Mucosa of rectum (tissue), 2 donors: Measurements from ENCODE around the gene CDK12.

Source experiments
- H3K27ac ChIP-seq, 2 donors: one replicate each; pipeline ENCODE4 v1.7.0; 2013; ENCODE audit warnings: inconsistent platforms in 2 of 2, low read depth in 2 of 2, low read length in 2 of 2
- H3K27me3 ChIP-seq, 2 donors: one replicate each; pipeline ENCODE4 v1.7.0; 2013; ENCODE audit warnings: low read length in 2 of 2; ENCODE audit not compliant: control insufficient read depth in 2 of 2, insufficient read depth in 2 of 2
- H3K36me3 ChIP-seq, 2 donors: one replicate each; pipeline ENCODE4 v1.7.0; 2013; ENCODE audit warnings: low read length in 2 of 2; ENCODE audit not compliant: control insufficient read depth in 2 of 2, insufficient read depth in 2 of 2
- H3K4me1 ChIP-seq, 2 donors: one replicate each; pipeline ENCODE4 v1.7.0; 2013; ENCODE audit warnings: low read length in 2 of 2, mild to moderate bottlenecking in 1 of 2; ENCODE audit not compliant: control insufficient read depth in 2 of 2, insufficient read depth in 2 of 2
- H3K4me3 ChIP-seq, 2 donors: one replicate each; pipeline ENCODE4 v1.7.0; 2013; ENCODE audit warnings: low read length in 2 of 2
- H3K9ac ChIP-seq, 2 donors: one replicate each; pipeline ENCODE4 v1.7.0; 2013; ENCODE audit warnings: low read length in 2 of 2, low read depth in 1 of 2, mild to moderate bottlenecking in 1 of 2
- H3K9me3 ChIP-seq, 2 donors: one replicate each; pipeline ENCODE4 v1.7.0; 2013; ENCODE audit warnings: low read length in 2 of 2; ENCODE audit not compliant: control insufficient read depth in 2 of 2
- donor health status: healthy.
- donor health status: Normal muscosa, but diverticular disease.

Gene CDK12

DNA sequence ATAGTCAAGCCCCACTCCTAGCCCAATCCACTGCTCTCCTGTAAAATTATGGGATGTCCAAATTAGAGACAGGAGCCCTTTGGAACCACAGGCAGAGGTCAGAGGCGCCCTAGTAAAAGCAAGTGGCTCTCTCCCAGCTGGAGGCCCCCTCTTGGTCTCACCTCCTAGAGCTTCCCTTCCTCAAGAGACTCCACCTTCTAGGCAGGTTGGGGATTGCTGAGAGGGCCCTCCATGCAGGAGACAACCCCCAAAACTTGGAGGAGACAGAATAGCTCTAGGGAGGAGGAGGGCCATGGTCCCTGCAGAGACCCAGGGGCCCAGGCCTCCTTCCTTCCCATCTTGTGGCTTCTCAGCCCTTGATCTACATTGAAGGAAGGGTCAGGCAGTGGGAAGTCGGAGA is 117.0 kb downstream of the CDK12 start:
- H3K27me3 ChIP-seq = no peaks in the 10 kb centered on the region
- no peaks in the 10 kb centered on the region for H3K36me3 ChIP-seq
- H3K9me3 ChIP-seq = no peaks in the 10 kb centered on the region
- no peak overlapping the region for H3K4me3 ChIP-seq
- peaks cover under 1 to 3% of the 10 kb centered on the region in 2 donors for H3K4me1 ChIP-seq
- H3K27ac ChIP-seq = no peak overlapping the region
- H3K9ac ChIP-seq = no peak overlapping the region

DNA sequence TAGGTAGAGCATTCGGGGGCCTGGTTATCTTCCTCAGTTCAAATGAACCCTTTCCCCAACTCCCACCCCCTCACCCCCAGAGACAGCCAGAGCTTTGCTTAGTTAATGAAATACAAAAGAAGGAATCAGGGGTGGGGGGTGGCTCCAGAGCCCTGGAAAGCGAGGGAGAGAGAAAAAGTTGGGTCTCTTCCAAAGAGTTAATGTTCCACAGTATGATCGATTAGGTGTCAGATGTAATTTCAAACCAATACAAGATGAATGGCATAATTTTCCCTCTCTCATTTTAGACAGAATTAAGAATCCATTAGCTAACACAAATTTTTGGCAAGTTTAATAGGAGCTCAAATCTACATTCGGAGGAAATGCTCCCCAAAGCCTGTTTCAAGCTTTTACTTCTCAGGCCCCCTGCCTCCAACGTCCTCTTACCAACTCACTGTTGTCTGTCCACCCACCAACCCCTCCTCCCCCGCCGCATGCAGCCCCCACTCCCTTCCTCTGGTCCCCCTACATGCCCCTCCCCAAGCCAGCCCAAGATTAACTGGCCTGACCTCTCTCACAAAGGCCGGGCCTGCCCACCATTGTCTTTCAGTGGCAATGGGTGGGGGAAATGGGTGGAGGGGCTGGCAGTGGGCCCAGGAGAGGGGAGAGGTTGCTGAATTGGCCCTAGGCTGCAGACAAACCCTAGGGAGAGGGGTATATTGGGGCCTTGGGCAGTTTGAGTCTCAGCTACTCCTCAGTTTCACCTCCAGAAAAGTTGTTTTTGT is 118.2 kb downstream of the CDK12 start:
- no peak overlapping the region for H3K4me3 ChIP-seq
- no peaks in the 10 kb centered on the region for H3K27me3 ChIP-seq
- H3K9me3 ChIP-seq = no peaks in the 10 kb centered on the region
- H3K4me1 ChIP-seq = no peaks in the 10 kb centered on the region
- H3K36me3 ChIP-seq = no peaks in the 10 kb centered on the region
- H3K9ac ChIP-seq = no peak overlapping the region
- no peak overlapping the region for H3K27ac ChIP-seq

DNA sequence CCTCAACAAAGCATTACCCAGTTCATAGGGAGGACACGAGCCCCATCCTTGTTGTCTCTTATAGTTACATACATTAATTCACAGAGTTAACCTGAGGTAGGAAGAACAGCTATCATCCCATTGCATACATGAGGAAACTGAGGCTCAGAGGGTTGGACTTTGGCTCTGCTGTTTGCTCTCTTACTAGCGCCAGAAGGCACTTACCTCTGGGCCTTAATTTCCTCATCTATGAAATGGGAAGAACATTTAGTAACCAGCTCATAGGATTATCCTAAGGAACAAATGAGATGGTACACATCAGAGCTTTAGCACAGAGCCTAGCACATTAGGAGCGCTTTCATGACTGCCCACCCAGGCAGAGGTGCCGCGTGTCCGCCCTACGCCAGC is 118.8 kb downstream of the CDK12 start:
- no peak overlapping the region for H3K4me3 ChIP-seq
- H3K27me3 ChIP-seq = no peaks in the 10 kb centered on the region
- no peaks in the 10 kb centered on the region for H3K36me3 ChIP-seq
- H3K4me1 ChIP-seq = no peaks in the 10 kb centered on the region
- H3K27ac ChIP-seq = no peak overlapping the region
- H3K9me3 ChIP-seq = no peaks in the 10 kb centered on the region
- no peak overlapping the region for H3K9ac ChIP-seq

DNA sequence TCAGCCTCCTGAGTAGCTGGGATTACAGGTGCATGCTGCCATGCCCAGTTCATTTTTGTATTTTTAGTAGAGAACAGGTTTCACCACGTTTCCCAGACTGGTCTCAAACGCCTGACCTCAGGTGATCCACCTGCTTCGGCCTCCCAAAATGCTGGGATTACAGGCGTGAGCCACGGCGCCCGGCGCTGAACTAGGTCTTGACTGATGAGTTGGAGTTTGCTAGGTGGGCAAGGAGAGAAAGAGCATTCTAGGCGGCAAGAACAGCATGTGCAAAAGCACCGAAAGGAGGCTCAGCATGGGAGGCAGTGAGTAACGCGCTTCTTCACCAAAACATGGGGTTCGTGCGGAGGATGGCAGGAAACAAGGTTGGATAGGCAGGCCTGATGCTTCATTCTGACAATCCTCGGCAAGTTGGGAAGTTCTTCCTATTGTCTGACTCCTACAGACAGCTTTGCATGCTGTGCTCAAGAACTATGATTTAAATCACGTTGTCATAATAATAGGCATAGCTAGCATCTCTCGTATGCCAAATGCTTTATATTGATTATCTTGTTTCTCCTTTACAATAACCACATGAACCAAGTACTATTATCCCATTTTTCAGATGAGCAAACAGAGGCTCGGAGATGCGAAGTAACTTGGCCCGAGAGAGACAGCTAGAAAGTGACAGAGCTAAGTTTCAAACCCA is 119.9 kb downstream of the CDK12 start:
- Histone ChIP-seq H3K9me3 (no peaks in the 10 kb centered on the region), H3K27ac (no peak overlapping the region), H3K27me3 (no peaks in the 10 kb centered on the region), H3K4me1 (no peaks in the 10 kb centered on the region), H3K4me3 (no peak overlapping the region), H3K9ac (no peak overlapping the region), H3K36me3 (no peaks in the 10 kb centered on the region)

DNA sequence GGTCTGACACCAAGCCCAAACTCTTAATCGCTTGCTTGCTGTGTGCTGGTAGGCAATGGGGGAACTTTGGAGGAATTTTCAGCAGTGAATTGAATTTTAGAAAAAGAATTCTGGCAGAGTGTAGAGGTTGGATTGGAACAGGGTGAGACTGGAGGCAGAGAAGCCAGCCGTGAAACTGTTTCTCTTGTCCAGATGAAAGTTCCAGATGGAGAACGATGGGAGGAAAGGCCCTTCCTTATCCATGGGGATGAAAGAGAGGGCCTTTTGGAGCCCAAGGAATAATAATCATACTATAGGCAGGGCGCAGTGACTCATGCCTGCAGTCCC is 120.4 kb downstream of the CDK12 start:
- no peaks in the 10 kb centered on the region for H3K9me3 ChIP-seq
- no peaks in the 10 kb centered on the region for H3K27me3 ChIP-seq
- H3K4me3 ChIP-seq = no peak overlapping the region
- H3K36me3 ChIP-seq = no peaks in the 10 kb centered on the region
- H3K4me1 ChIP-seq = no peaks in the 10 kb centered on the region
- no peak overlapping the region for H3K9ac ChIP-seq
- H3K27ac ChIP-seq = no peak overlapping the region

DNA sequence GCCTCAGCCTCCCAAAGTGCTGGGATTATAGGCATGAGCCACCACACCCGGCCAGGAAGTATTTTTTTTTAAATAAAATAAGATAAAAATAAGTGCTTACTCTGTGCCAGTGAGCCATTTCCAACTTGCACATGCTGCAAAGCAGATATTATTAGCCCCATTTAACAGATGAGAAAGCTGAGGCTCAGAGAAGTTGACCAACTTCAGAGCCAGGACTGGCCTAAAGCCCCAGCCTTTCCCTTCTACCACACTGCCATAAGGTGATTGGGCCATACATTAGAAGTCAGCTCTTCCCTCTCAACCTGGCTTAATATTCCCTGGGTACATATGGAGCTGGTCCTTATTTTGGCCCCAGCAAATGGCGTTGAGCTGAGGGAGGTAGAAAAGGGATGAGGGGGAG is 121.4 kb downstream of the CDK12 start:
- no peaks in the 10 kb centered on the region for H3K27me3 ChIP-seq
- H3K9me3 ChIP-seq = no peaks in the 10 kb centered on the region
- no peak overlapping the region for H3K9ac ChIP-seq
- no peak overlapping the region for H3K4me3 ChIP-seq
- H3K36me3 ChIP-seq = no peaks in the 10 kb centered on the region
- no peaks in the 10 kb centered on the region for H3K4me1 ChIP-seq
- H3K27ac ChIP-seq = no peak overlapping the region
